Stimulated activated CD4-positive, alpha-beta T cell treated with anti-CD3 and anti-CD28 coated beads, Interleukin-1b, Interleukin-23, amount 100 ng/mL, for 4 hours (primary cell): Measurements from ENCODE around the gene TTLL11.

Source experiments
- DNase-seq, 2 donors: peaks; one replicate each; pipeline ENCODE4 v3.0.0-alpha.2; 2020; ENCODE audit warnings: low read depth in 2 of 2

The TTLL11 gene

DNA sequence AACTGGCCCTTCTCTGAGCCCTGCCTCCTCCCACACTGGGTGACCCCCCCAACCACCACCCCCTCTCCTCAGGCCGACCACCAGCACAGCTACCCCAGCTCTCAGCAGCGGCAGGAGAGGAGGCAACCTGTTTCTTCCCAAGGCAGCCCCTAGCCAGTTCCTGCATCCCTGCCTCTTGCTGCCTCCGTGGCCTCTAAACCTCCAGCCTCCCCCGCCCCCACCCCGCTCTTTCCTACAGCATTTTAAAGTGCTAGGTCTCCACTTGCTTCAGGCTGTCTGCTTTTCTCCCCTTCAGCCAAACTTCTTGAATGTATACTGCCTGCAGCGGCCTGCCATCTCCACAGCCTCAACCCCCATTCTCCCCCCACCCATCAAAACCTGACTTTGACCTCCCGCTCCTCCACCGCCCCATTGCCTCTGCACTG, 306.1 kb downstream of the TTLL11 start:
- no peak for DNase-seq

DNA sequence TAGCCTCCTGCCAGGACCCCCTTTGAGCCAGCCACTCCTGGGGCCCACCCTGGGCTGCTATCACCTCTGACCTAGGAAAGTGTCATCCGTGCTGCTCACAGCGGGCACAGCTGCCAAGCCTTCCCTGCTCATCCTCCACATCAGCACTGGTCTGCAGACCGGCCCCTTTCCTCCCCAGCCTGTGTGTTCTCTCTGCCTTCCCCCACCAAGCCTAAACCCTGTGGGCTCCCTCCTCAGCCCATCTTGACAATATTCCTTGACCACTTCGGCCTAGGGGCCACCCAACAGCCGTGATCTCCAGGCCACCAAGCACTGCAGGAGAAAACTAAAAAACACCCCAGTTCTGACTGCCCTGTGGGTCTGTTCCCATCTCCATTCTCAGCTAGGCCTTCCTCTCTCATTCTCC, 306.6 kb downstream of the TTLL11 start:
- no peak for DNase-seq

DNA sequence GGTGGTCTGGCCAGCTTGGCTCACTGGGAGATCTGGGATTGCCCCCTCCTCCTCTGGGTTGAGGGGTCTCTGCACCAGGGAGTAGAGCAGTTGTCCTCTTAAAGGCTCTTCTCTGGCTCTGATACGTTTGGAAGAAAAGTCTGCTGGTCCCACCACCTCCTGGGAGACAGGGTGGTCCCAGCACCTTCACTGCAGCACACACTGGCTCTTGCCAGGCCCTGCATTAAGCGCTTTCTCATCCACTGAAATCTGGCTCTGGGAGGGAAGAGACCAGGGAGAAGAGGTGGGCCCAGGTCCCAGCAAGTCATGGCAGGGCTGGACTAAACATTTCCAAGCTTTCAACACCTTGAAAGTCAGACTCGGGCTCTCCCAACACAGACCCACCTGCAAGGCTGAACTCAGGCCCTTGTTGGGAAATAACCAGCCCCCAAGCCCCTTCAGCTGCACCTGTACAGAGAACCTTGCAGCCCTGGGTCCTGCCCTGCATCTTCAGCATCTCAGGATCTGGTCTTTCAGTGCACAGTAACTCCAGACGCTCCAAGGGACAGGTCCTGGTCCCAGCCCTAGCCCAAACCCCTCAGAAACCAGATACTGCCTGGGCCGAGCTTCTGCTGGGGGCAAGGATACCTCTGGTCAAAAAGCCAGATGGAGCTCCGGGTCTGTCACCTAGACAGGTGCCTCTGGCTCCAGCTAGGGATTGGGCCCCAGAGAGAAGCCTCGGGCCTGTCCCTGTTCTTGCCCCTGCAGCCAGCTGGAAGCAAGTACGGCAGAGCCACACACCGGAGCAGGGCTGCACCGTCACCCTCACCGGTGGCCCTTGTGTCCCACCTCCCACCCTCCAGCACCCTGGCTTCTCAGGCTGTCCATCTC, 307.2 kb downstream of the TTLL11 start:
- no peak for DNase-seq

DNA sequence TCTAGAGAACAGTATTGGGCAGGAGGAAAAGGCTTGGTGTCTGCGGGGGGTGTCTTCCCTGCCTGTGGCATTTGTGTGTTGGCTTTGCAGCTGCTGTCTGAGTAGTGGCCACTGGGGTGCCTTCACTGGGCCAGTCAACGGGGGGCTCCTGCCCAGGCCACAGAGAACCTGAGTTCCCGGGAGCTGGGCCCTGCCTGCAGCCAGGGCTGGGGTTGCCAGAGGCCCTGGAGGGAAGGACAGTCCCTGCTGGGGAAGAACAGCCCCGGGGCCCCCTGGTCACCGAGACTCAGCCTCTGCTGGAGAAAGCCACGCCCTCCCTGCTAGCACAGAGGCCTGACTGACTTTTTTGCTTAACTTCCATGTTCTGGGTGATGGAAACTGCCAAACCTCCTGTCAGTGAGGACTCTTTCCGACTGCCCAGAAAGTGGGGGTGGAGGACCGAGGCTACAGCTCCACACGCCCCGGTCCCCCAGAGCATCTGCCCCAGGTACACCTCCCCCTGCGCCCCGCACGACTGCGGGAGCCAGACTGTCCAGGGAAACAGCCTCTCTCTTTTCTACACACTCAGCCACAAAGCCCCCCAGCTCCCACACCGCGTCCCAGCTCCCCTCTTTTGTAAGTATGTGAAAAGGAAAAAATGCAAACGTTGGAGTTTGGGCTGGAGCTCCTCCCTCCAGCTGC, 308.2 kb downstream of the TTLL11 start:
- no peak for DNase-seq

DNA sequence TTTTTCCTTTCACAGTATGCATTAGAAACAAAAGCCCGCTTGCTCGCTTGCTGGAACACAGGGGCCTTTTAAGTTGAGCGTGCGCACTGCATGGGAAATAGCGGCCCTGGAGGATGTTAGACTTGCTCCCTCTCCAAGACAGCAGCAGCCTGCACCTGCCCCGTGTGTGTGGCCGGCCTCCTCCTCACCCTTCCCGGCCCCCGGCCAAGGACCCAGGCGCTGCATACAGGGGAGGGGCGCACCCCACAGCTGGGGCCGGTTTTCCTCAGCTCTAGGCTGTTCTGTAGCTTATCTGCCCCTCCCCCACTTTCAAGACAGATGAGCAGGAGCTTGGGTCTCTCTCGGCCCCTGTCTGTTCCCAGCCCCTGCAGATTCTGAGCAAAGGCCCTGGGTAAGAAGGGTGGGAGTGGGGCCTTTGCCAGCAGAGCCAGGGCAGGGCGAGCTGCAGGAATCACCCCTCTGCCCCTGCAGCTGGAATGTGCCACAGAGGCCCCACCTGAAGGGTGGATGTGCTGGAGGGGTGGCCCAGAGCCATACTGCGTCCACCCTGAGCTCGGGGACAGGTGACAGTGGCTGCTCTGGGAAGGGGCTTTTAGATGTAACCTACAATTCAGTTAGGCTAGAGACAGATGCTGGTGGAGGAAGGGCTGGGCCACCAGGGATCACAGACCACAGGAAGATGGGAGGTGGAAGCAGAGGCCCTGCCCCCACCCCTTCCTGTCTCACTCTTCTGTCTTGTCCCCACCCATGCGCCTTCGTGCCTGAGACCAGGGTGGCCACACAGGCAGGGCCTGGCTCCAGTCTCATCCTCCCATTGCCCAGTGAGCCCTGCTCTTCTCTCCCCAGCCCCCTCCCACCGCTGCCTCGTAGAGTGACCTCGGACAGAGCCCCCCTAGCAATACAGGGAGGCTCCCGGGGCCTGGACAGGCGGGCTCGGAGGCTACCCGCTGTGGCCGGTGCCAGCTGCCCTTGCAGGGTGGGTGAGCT, 309.3 kb downstream of the TTLL11 start:
- DNase-seq = no peak

DNA sequence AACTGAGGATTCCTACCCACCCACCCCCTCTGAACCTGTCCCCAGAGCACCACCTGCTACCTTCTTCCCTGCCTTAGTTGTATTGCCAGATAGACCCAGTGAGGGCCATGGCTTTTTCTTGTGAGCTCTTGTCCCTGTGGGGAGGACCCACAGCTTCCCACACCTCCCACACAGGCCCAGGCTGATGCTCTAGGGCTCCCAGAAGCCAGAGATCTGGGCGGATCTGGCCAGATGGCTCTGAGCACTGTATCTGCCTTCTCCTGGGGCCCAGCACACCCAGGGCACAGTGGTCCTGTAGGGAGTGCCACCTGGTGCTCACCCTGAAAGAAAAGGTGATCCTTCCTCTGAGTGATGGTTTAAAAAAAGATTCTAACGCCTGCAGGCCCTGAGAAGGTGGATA, 310.0 kb downstream of the TTLL11 start:
- no peak for DNase-seq

DNA sequence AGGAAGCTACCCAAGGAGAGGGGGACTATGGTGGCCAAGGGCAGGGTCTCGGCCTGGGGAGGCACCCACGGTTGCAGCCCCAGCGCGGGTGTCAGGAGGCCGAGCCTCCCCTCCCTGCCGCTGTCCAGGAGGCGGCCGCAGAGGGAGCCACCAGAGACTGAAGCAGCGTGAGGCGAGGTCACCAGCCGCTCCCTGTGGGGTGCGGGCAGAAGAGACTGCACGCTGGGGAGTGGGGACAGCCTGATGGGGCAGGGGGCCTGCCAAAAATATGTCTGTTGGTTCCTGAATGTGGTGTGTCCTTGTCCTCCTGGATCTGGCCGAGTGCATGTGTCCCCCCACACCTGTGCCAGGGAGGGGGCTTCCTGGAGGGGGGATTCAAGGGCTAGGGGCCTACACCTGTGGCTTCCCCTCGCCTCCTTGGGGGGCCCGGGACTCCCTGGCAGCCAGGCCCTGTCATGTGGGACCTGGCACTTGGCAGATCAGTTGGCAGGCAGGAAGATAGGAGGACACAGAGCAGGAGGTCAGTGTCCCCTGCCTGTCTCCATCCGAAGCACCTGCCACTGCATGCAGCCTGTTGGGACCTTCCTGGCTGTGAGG, 310.5 kb downstream of the TTLL11 start:
- no peak for DNase-seq

DNA sequence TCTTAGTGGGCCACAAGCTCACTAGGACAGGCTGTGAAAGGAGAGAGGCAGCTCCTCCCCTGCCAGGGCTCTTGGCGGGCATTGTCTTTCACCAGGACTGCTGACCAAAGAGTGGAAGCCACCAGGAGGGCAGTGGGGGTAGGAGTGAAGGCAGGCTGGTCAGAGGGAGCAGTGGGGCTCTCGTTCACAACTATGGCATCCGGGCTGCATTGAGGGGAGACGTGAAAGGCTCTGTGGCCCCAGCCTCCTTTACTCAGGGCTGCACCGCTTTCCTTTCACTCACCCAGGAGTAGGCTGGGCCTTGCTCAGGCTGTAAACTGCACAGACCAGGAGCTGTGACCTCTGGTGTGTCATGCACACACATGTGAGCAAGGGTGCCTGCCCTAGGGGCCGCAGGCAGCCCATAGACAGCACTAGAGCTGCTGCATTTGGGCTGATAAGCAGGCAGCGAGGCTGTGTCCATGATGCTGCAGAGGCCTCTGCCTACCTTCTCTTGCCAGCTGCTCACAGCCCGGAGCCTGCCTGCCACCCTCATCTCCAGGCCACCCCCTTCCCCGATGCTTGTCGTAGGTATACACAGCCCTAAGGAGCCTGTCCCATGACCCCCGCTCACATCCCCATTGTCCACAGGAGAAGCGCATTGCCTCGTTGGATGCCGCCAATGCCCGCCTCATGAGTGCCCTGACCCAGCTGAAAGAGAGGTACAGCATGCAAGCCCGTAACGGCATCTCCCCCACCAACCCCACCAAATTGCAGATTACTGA, 311.2 kb downstream of the TTLL11 start:
- no peak for DNase-seq

DNA sequence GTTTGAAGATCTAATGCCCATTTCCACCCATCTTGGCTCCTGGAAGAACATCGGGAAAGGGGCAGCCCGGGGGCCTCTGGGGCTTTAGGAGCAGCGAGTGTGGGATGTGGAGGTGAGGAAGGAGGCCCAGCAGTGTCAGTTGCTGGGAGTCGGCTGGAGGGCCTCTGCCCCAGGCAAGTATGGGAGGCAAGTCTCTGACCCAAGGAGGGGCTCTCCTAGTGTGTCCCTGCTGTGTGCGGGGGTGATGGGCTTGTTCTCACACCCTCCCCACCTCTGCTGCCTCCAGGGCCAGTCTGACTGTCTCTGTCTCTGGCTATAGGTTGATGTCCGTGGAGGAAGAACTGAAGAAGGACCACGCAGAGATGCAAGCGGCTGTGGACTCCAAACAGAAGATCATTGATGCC, 312.0 kb downstream of the TTLL11 start:
- DNase-seq = no peak

DNA sequence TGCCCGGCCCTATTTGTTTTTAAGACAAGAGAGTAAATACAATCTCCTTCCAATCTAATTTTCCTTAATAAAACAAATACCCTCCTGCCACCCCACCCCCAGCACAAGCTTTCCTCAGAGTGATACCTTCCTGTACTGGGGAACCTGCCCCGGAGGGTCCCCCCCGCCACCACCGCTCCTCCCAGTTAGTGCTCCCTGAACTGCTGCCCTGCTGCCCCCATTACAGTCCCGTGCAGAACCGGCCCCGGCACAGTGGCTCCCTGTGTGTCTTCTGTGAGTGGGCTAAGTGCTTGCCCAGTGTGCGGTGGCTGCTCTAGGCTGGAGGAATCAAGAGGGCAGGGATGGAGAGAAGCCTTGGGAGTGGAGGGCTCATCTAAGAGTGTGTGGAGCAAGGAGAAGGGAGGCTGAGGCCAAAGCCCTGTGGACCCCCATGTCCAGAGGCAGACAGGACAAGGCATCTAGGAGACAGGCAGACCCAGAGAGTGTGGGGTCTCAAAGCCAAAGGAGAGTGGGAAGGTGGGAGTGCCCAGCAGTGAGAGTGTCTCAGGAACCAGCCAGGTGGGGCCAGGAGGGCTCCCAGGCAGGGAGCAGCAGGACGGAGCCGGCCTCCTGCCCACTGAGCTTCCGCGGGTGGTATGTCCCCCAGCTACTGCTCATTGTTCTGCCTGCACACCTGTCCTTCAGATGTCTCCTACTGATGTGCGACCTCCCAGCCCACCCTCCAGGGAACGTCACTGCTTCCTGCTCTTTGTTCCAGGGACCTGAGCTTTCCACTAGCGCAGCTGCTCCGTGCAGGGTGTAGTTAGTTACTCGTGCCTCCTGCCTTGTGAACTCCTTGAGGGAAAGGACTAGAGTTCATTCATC, 312.7 kb downstream of the TTLL11 start:
- no peak for DNase-seq

DNA sequence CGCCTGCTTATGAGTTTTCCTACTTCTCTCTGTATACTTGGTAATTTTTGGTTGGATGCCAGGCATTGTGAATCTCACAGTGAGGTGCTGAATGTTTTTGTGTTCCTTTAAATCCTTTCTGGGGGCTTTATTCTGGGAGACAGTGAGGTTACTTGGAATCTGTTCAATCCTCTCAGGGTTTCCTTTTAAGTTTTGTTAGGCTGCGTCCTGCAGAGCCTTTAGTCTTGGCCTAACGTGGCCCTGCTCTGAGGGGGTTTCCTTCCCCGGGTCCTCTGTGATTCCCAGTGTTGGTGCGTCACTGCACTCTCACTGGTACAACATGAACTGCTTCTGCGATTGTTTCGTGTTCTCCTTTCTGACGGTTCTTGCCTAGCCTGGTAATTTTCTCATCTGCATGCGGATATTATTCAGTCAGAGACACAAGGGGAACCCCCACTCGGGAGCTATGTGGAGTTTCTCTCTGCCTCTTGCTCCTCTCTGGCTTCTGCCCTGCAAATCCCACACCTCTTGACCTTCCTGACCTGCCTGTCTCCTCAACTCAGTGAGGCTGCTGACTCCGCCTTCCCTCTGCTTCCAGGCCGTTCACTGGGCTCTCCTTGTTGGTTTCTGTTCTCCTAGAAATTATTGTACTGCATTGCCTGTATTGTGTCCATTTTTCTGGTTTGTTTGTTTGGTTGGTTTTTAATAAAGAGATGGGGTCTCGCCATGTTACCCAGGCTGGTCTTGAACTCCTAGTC, 313.6 kb downstream of the TTLL11 start:
- no peak for DNase-seq

DNA sequence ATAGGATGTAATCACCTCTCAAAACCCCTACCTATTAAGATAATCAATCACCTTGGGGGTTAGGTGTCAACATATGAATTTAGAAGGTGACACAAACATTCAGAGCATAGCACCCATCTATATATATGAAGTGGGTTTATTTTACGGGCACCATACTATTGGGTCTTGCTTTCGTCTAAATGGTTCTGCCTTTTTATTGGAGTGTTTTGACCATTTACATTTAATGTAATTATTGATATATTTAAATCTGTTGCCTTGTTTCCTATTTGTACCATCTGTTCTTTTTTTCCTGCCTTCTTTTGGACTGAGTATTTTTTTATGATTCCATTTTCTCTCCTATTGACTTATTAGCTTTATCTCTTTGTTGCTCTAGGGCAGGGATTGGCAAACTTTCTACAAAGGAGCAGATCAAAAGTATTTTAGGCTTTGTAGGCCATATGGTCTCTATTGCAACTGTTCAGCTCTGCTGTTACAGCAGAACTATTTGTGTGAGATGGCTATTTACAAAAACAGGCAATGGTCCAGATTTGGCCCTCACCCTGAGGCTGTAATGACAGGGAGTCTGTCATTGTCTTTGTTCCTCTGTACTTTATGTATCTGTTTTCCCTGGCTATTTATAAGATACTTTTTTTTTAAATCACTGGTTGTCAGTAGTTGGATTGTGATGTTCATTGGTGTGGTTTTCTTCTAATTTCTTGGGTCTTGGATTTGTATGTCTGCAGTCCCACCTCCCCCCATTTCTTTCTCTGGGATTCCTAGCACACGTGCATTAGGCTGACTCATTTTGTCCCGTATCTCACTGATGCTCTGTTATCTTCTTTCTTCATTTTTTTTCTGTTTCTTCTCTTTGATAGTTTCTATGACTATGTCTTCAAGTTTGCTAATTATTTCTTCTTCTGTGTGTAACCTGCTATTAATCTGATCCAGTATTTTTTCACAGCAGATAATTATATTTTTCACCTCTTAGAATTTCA, 314.6 kb downstream of the TTLL11 start:
- no peak for DNase-seq

DNA sequence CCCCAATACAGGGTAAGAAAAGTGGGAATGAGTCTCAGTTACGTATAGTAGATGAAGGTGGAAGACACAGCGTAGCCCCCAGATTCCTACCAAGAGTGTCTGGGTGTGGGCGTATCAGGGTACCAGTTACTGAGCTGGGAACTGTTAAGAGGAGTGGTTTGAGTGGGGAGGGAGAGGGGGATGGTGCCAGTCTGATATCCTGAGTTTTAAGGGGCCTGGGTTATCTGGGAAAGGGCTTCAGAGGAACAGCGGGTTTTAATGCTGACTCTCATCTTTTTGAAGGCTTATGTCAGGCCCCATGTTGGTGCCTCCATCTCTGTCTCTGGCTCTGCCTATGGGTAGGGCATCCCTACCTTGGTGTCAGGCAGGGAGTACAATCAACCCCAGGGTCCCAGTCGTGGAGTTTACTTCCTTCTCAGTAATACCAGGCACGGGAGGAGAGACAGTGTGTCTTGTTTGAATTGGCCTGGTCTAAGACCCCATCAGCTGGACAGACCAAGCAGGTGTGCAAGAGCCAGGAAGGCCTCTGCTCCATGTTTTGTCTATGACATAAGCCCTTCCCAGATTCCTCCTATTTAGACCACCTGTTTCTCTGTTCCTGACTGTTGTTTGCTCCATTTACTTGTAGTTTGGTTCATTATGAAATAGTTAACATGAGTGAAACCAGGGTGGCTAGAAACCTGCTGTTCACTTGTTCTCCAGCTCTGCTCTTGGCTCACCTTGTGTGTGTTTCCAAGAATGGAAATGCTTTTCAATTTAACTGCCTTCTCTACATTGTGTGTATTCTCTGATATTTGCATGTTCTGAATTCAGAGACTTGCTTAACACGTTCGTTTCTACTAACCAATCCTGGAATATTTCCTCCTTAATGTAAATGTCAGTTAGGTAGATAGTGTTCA, 316.1 kb downstream of the TTLL11 start:
- no peak for DNase-seq

DNA sequence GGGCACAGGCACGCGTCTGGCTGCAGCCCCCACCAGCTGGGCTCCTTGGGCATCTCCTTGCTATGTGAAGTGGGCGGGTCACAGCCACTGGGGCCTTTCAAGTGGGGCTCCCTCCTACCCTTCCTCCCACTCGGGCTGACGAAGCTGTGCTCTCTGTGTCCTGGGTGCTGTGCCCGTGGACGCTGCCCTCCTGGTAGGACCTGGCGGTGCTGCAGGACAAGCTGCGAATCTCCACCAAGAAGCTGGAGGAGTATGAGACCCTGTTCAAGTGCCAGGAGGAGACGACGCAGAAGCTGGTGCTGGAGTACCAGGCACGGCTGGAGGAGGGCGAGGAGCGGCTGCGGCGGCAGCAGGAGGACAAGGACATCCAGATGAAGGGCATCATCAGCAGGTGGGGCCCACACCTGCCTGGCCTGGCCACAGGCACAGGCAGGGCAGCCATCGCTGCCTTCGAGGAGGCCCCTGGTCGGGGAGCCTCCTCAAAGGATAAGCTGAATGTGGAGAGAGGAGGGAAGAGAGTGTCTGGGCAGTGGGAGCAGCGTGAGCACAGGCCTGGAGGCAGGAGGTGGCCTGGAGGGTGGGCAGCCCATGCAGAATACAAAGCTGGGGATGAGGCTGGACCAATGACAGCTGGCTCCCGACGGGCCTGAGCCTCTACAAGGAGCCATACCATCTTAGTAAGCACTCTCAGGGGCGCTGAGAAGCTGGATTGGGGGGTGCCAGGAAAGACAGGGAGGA, 316.9 kb downstream of the TTLL11 start:
- DNase-seq = no peak

DNA sequence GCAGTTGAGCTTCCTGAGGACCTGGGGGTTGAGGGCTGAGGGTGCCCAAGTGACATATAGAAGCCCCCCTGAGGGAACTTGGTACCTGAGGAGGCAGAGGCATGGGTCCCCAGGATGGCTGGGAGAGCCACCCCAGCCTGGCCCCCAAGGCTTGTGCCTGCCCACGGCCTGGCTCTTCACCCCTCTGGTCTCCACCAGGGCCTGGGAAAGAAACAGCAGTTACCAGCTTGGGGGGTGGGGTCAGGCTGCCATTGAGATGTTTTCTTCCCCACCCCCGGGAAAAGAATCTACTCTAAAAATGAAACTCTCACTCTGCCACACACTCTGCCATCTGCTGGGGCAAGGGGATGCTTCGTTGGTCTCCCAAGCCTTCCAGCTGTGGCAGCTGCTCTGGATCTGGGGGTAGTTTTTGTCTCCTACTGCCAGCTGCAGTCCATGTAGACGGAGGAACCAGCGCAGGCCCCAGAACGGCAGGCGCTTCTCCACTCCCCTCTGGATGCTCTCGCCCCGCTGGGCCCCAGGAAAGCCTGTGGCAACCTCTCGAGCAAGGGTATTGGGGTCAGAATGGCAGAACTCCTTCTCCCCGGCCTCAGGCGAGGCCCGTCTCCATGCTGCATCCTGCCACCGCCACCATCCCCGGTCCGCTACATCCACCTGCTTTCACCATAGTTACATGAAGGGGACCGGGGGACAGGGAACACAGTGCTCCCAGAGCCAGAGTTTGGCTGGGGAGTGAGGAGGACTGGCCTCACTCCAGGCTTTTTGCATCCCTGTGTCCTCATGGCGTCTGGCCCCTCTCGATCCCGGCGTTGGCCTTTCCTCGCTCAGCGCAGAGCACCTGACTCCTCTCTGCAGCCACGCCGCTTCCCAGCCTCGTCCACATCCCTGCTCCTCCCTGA, 318.1 kb downstream of the TTLL11 start:
- DNase-seq = no peak
